Activated gamma-delta T cell (primary cell): ENCODE results near the gene GGA3.
"Not testable (repeated sequence)": the region's sequence is repeated elsewhere in the genome, so short reads cannot be mapped to it uniquely, and the experiment has no call there.

Experiments
- DNase-seq: peaks from one replicate; lab custom pipeline; 2025; lab: John Stamatoyannopoulos, UW
- total RNA-seq, 2 donors: gene quantifications; one replicate each; lab custom pipeline; 2026; lab: John Stamatoyannopoulos, UW

GGA3 gene
- 97.4 to 109 reads per million in 2 donors for total RNA-seq

DNA sequence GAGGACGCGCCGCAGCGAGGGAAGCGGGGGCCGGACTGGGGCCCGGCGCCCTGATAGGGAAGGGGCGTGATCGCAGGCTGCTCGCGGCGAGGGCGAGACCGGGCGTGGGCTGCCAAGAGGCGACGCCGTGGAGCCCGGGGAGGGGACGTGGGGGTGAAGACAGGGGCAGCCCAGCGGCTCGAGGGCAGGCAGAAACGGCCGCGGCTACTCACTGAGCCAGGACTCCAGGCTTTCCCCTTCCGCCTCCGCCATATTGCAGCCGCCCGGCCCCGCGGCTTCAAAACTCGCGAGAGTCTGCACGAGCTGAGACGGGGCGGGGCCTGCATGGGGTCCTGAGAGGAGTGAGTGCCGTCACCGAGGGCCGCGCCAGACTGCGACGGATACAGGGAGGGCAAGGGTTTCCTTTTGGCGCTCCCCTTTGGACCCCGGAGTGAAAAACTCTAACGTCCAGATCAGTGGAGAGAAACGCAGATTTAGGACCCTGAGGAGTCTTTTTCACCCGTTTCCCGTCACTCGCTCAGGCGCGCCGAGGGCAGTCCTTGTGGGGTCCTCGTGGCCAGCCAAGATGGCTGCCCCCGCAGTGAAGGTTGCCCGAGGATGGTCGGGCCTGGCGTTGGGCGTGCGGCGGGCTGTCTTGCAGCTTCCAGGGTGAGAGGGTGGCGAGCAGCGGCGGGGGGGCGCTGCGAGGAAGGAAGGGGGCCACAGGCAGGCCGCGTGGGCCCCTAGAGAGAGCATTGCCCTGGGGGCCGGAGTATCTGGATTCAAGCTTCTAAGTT, at the start of gene GGA3, which contains the start of gene MRPS7:
TSS of gene GGA3 (minus strand) at position 271 of the 776 bp plus-strand sequence. CDS start at position 252, 19 bp downstream.
TSS of gene MRPS7 (plus strand) at position 544 of the 776 bp plus-strand sequence. CDS start at position 566, 22 bp downstream.
- DNase-seq: peak; percentile 86

GRCh38 chr17:75308732-75309629, 47.6 kb upstream of the GGA3 start:
- no peak for DNase-seq

DNA sequence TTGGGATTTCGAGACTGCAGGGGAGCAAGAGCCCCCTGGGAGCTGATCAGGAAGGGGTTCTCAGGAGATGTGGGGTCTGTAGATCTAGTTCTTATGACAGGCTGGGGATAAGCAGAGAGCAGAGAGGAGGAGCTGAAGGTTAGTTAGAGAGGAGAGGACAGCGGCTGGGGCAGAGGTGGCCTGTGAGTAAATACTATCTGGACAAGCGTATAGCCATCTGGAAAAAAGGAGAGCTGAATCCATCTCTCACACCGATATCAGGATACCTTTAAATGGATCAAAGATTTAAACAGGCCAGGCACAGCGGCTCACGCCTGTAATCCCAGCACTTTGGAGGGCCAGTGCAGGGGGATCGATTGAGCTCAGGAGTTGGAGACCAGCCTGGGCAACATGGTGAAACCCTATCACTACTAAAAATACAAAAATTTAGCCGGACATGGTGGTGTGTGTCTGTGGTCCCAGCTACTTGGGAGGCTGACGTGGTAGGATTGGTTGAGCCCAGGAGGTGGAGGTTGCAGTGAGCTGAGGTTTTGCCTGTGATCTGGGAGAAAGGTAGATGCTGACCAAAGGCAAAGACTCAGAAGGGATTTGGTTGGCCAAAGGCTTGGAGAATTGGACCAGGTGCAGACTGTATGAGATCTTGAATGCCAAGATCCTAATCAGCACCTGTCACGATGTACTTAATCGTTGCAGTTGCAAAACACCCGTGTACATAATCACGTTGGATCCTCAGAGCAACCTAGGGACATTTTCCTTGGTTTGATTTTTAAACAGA, 46.7 kb upstream of the GGA3 start:
- no peak for DNase-seq

GRCh38 chr17:75301502-75302206, 40.2 kb upstream of the GGA3 start:
- no peak for DNase-seq

DNA sequence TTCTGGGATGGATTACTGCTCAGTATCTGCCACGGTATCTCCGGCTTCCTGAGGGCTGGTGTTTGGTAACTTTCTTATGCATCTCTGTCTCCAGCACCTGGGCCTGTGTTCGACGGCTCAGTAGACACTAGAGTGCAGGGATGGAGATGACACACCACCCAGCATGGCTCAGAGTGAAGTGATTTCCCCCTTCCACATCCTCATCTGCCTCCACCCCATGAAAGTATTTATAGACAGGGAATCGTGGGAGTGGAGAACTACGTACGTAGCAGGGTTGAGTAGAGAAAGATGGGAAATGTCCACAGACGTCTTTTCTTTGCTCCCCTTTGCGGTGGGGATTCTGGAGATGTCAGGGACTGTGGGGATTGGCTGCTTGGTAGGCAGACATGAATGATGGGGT, 39.6 kb upstream of the GGA3 start:
- no peak for DNase-seq

DNA sequence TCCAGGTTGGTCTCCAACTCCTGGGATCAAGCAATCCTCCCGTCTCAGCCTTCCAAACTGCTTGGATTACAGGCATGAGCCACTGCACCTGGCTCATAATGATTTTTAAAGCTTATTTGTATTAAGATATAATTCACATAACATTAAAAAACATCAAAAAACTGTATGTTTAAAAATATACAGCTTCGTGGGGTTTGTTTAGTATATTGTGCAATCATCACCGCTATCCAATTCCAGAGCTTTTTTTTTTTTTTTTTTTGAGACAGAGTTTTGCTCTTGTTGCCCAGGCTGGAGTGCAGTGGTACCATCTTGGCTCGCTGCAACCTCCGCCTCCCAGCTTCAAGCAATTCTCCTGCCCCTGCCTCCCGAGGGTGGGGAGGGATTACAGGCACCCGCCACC, 38.9 kb upstream of the GGA3 start:
- no peak for DNase-seq

DNA sequence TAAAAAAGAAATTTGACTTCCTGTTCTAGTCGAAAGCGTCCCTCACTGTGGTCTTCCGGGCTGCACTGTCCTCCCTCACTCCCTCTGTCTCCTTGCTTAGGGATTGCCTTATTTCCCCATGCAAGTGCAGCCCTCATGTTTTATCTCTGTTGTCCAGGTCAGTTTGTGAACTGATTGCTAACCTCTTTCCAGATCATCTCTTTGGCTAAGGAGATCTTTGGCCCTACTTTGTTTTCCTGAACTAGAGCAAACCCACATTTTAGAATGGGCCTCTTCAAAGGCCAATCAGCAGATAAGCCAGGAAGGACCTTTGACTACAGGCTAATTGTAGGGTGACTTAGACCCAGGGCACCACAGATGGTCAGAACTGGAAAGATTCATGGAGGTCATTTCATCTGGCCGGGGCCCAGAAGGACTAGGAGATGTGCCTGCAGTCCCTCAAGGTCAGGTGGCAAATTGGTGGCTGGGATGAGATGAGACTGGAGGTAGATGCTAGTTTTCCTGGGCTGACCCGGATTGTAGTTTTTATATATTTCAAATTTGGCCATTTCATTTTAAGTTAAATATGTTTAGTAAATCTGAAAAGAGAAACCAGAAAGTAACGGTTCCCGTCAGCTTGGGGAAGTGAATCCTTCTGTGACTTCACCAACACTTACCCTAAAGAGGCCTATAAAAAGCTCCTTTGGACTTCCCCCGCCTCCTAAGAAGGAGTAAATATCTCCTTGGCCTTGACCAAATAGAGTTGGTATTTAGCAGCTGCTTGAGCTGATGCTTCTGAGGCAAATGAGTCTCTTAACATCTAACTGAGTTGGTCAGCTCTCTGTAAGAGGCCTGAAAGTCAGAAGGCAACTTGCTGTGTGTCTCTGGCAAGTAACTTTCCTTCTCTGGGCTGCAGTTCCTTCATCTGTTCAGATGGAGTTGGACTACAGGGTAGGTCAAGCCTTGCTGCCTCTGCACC, 34.1 kb upstream of the GGA3 start:
- no peak for DNase-seq

DNA sequence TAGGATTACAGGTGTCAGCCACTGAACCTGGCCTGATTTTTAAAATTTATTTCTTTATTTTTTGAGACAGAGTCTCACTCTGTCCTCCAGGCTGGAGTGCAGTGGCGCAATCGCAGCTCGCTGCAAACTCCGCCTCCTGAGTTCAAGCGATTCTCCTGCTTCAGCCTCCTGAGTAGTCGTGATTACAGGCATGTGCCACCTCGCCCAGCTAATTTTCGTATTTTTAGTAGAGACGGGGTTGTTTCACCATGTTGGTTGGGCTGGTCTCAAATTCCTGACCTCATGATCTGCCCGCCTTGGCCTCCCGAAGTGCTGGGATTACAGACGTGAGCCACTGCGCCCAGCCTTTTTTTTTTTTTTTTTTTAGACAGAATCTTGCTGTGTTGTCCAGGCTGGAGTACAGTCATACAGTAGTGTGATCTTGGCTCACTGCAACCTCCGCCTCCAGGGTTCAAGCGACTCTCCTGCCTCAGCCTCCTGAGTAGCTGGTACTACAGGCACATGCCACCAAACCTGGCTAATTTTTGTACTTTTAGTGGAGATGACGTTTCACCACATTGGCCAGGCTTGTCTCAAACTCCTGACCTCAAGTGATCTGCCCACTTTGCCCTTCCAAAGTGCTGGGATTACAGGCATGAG, 31.5 kb upstream of the GGA3 start:
- DNase-seq: not testable (repeated sequence)

DNA sequence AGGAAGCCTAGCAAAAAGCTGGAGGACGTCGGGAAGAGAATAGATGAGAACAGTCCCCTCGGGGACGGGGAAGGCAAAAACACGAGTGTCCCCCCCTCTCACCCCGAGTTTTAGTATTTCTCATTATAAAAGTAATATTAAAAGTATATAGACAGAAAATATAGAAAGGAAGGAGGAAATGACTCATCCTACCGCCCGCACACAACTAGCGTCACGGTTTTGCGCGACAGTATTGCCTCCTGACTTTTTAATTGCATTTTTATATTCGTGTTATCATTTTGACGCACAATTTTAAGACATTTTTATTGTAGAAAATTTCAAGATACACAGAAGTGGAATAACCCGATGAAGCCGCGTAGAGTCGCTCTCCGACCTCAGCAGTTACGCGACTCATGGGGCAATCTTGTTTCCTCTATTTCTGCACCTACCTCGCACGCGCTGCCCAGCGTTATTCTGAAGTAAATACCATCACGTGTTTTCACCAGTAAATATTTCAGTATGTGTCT, 28.5 kb upstream of the GGA3 start:
- DNase-seq: no peak

- peak; percentile 92 for DNase-seq
Measured at GRCh38 chr17:75289115-75289831, 27.9 kb upstream of the GGA3 start, which contains the start of gene SLC25A19. SLC25A19 (minus strand) TSS chr17:75289433; CDS start chr17:75286764, 2,669 bp downstream.

GRCh38 chr17:75288770-75289114, 27.3 kb upstream of the GGA3 start:
- no peak for DNase-seq

DNA sequence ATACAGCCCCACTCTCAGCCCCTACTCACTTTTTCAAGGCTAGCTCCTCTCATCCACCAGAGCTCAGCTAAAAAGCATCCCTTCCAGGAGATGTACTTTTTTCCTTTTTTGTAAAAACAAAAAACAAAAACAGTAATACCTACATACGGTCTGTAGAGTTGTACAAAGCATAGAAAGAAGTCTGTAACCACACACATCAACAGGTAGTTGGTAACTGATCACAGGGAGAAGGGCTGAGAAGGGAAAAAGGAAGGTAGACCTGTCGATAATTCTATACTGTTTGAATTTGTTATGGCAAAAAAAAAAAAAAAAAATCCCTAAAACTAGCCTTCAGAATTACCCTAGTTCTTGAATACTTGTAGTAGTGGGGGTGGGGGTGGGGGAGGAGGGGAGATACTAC, 27.0 kb upstream of the GGA3 start:
- DNase-seq: no peak

- no peak for DNase-seq
Measured at GRCh38 chr17:75287221-75287620, 25.8 kb upstream of the GGA3 start.

DNA sequence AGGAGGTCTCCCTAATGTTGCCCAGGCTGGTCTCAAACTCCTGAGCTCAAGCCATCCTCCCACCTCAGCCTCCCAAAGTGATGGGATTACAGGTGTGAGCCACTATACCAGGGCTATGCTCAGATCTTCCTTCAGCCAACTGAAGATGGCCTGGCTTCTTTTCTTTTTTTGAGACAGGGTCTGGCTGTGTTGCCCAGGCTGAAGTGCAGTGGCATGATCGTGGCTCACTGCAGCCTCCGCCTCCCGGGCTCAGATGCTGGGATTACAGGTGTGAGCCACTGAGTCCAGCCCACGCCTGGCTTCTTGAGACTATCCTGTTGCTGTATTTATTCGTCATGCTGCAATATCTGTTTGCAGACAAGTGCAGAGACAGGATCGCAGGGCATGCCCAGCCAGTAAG, 23.7 kb upstream of the GGA3 start:
- DNase-seq: no peak

DNA sequence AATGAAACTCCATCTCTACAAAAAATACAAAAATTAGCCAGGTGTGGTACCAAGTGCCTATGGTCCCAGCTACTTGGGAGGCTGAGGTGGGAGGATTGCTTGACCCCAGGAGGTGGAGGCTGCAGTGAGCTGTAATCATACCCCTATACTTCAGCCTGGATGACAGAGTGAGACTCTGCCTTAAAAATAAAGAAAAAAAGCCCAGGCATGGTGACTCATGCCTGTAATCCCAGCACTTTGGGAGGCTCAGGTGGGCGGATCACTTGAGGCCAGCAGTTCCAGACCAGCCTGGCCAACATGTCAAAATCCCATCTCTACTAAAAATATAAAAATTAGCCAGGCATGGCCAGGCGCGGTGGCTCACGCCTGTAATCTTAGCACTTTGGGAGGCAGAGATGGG, 18.8 kb upstream of the GGA3 start:
- not testable (repeated sequence) for DNase-seq

GRCh38 chr17:75277664-75278071, 16.3 kb upstream of the GGA3 start:
- no peak for DNase-seq

GRCh38 chr17:75273977-75274708, 12.7 kb upstream of the GGA3 start:
- DNase-seq: no peak

GRCh38 chr17:75272848-75273184, 11.4 kb upstream of the GGA3 start:
- DNase-seq: no peak
